ENCODE data around the gene STEAP2.

DNA sequence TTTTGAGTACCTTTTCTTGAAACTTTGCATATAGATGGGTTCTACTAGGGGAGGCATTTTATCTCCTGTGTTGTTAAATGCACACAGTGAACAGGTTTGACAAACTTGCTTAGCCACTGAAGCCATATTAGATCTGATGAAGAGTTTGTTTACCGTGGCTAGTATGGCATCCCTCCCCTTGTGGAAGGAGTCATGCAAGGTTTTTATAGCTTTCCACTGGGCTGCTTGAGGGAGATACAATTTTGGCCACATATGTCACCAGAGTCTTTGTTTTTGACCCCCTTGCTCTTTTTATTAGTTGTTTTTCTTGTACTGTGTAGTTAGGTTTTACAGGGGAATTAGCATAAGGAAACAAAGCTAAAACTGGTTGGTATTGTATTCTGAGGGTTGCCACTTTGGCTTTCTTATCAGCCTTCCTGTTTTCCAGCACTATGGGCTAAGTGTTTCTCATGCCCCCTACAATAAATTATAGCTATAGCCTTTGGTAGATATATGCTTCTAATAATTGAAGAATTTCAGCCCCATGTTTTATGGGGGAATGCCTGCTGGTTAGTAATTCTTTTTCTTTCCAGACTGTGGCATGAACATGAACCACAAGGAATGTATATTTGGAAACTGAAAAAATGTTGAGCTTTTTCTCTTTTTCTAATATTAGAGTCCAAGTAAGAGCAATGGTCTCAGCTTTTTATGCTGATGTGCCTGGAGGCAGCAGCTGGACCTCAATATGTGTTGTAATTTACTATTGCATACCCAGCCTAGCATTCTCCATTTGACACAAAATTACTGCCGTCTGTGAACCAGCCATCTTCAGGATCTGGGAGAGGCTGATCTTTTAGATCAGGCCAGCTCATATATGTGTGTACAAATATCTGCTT is 18.4 kb upstream of the STEAP2 start:
- TF ChIP-seq, protein P1, sequence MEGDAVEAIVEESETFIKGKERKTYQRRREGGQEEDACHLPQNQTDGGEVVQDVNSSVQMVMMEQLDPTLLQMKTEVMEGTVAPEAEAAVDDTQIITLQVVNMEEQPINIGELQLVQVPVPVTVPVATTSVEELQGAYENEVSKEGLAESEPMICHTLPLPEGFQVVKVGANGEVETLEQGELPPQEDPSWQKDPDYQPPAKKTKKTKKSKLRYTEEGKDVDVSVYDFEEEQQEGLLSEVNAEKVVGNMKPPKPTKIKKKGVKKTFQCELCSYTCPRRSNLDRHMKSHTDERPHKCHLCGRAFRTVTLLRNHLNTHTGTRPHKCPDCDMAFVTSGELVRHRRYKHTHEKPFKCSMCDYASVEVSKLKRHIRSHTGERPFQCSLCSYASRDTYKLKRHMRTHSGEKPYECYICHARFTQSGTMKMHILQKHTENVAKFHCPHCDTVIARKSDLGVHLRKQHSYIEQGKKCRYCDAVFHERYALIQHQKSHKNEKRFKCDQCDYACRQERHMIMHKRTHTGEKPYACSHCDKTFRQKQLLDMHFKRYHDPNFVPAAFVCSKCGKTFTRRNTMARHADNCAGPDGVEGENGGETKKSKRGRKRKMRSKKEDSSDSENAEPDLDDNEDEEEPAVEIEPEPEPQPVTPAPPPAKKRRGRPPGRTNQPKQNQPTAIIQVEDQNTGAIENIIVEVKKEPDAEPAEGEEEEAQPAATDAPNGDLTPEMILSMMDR (IDR thresholded peaks at IDR 0.05; ENCODE audit: borderline replicate concordance, extremely low read depth, low read length, poor library complexity, severe bottlenecking): no peak
- TF ChIP-seq EZH2 (IDR thresholded peaks at IDR 0.05; ENCODE audit: borderline replicate concordance, low read depth, low read length, severe bottlenecking): no peak

Data from DND-41 (cell line).